NK-92 (cell line): ENCODE data around the gene PODXL.
"Not testable (repeated sequence)": the region's sequence is repeated elsewhere in the genome, so short reads cannot be mapped to it uniquely, and the experiment has no call there.

Source experiments
- DNase-seq: peaks from one replicate; lab custom pipeline; 2025; ENCODE audit not compliant: unreplicated experiment; lab: John Stamatoyannopoulos, UW

PODXL gene

GRCh38 chr7:131495669-131496498, 60.5 kb downstream of the PODXL start:
- no peak for DNase-seq

DNA sequence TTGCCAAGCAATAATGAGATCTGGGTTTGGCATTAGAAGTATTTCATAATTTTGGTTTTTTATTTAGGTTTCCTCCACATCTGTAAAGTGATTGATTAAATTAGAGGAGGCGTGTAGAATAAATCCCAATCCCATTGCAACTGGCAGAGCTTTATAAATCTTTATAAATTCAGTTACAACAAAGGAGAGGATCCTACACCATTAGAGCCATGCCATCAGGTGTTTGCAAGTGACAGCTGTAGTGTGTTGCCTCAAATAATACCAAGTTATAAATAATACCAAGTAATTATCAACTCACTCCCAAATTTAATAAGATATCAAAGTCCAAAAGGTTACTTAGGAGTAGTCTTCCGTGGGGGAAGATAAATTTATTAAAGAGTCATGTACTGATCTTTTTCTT, 62.2 kb downstream of the PODXL start:
- no peak for DNase-seq

- no peak for DNase-seq
These were observed 62.8 kb downstream of the PODXL start for GRCh38 chr7:131493581-131493980.

GRCh38 chr7:131493081-131493480, 63.3 kb downstream of the PODXL start:
- no peak for DNase-seq

- DNase-seq: no peak
These were observed 66.5 kb downstream of the PODXL start for GRCh38 chr7:131489881-131490280.

GRCh38 chr7:131489196-131489595, 67.2 kb downstream of the PODXL start:
- no peak for DNase-seq

- no peak for DNase-seq
These were observed 68.1 kb downstream of the PODXL start for GRCh38 chr7:131488361-131488760.

DNA sequence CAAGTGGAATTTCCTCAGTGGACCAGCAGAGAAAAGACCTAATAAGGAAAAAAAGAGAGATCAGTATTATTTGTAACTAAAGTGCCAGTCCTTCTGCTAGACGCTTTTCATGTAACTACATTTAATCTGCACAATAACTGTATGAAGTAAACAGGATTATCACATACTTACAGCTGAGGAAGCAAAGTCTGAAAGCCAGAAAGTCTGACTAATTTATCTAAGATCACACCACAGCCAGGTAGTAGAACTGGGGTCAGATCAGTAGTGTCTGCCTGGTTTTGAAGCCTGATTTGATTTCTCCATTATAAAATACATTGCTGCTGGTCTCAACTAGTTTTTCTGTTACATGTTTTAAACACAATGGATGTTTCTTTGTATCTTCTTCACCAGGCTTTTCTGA, 69.2 kb downstream of the PODXL start:
- DNase-seq: no peak

DNA sequence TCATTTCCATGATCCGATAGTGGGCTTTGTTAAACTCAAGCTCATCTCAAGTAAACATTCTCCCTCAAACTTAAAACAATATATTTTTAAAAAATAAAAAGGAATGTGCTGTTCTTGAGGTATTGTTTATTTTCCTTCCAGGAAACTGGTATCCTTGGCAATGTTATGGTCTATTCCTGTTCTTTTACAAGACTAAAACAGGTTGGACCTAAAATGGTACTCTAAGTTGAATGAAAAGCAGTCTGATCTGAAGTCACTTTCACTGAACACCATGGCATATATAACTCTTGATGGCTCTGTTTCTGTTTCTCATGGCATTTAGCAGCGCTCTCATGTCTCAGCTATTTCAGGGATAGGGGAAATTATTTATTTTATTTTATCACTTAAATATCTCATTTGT, 70.1 kb downstream of the PODXL start:
- DNase-seq: no peak

GRCh38 chr7:131483586-131483985, 72.8 kb downstream of the PODXL start:
- DNase-seq: no peak

DNA sequence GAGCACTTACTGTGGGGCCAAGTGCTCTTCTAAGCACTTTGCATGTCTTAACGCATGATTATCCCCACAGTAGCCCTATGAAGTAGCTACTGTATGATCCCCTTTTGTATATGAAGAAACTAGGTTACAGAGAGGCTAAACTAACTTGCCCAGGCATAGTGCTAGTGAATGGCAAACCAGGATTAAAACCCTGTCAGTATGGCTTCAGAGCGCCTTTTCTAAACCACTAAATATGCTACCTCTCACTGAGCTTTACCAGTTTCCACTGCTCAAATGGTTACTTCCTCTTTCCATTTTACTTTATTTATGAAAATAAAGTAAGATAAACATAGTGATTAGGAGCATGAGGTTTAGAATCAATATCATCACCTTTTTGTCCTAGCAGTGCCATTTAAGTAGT, 73.6 kb downstream of the PODXL start:
- no peak for DNase-seq

DNA sequence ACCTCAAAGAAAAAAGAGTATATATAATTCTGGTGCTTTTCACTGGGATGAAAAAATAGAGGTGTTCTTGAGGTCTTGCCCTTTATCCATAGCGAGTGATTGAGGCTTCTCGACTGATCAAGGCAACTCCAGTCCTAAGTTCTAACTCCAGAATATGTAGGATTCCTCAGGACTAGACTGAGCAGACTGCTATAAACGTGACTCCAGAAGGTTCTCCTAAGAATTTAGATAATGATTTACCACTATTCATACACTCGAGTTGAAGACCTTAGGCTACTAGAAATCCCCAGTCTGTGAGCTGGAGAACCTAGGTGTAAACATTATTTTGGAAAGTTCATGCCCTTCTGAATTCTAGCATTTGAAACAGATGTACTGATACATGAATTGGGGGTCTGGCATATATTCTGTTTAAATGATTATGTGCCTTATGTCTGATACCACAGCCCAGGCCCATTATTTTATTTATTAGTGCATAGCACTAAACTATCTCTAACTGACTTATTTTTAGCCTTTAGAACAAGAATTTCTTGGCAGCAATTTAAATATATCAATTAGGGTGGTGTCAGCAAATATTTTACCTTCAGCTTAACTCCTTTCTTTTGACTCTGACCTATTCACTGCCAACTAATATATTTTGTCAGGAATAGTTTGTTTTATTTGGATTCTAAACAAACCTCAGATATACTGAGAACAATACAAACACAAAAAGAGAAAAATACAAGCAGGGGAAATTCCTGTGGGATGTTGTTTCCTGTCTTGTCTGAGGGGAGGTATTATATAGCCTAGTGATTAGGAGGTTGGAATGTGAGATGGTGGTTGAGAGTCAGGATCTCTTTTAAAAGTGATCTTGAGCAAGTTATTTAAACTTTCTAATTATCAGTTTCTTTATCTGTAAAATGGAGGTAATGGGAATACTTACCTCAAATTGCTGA, 75.8 kb downstream of the PODXL start:
- DNase-seq: no peak

- no peak for DNase-seq
These were observed 79.7 kb downstream of the PODXL start for GRCh38 chr7:131476740-131477139.

DNA sequence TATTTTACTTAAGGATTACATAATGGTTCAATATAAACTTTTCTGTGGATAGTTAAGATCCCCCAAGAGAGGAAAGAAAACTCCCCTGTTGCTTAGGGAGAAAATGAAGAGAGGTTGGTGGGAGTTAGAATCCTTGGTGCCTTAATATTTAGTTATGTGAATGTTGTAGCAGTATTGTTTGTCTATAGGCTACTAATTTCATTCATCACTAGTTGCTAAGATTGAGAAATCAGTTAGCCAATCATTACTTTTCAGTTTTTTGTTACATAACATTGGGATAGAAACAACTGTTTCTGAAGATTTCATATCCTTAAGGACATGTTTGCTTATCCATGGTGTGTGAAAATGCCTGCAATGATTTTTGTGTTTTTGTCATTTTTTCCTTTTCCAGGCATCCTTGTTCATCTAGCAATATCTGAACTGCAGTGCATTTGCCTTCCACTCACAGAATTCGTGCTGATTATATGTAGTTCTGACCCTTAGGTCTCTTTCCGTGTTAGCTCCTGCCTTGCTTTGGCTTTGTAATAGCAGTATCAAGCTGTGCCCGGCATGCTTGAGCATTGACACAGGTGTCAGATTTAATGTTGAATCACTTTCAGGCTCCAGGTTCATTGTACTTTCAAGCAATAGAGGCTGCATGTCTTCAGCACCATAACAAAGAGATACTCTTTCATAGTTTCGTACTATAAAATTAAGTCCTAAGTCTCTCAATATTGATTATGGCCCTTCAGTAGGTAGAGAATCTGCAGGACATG, 85.0 kb downstream of the PODXL start:
- no peak for DNase-seq

DNA sequence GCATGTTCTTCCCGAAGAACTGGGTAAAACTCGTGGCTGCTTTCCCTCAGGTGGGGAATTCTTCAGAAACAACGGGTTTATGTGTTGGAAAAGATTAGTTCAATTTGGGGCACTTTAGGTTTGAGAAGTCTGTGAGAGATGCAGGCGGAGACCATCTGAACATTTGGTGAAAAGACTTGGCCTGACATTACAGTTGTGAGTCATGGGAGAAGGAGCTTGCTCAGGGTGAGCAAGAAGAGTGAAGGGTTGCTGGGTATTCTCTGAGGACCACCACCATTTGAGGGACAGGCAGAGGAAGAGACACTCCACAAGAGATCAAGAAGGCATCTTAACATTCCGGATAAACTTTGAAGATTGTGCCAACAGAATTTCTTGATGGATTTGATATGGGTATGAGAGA, 88.6 kb downstream of the PODXL start:
- DNase-seq: no peak

GRCh38 chr7:131466735-131467365, 89.6 kb downstream of the PODXL start:
- no peak for DNase-seq

DNA sequence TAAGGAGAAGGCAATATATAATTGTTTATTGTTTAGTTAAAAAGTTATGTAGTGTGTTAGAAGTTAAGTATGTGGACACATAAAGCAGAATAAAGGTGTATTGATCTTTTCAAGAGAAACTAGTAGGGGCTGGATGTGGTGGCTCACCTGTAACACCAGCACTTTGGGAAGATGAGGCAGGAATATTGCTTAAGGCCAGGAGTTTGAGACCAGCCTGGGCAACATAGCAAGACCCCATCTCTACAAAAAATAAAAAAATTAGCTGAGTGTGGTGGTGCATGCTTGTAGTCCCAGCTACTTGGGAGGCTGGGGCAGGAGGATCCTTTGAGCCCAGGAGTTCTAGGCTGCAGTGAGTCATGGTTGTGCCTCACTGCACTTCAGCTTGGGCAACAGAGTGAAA, 93.7 kb downstream of the PODXL start:
- not testable (repeated sequence) for DNase-seq

DNA sequence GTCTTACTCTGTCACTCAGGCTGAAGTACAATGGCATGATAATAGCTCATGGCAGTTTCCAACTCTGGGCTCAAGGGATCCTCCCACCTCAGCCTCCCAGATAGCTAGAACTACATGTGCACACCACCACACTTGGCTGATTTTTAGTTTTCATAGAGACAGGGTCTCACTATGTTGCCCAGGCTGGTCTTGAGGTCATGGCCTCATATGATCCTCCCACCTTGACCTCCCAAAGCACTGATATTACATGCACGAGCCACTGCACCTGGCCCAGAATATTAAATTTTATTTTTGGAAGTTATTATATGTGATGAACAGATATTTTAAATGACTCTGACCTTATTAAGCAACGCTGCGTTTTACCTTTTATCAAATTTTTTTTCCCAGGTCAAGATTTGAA, 94.4 kb downstream of the PODXL start:
- no peak for DNase-seq

GRCh38 chr7:131459256-131459655, 97.2 kb downstream of the PODXL start:
- DNase-seq: no peak

GRCh38 chr7:131456338-131456737, 100.1 kb downstream of the PODXL start:
- DNase-seq: no peak

DNA sequence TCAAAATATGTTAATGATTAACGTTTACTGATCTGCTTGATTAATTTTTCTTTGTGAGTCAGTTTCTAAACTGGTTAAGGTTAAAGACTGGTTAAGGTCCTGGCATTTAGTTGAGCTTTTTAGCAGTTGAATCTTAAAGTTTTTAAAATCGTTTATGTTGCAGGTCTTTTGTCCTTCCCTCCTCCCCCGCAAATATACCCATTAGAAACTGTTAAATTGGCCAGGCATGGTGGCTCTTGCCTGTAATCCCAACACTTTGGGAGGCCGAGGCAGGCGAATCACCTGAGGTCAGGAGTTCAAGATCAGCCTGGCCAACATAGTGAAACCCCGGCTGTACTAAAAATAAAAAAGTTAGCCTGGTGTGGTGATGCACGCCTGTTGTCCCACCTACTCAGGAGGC, 100.9 kb downstream of the PODXL start:
- no peak for DNase-seq
